ENCODE results near the gene TTC27. TPM values are rescaled to one million over a fixed set of nuclear protein-coding genes. Genes with fewer than 3 reads are reported as not detected.
A peak's percentile ranks its signal among the peaks of the same experiment; 100 is the strongest.
"Not testable (repeated sequence)": the region's sequence is repeated elsewhere in the genome, so short reads cannot be mapped to it uniquely, and the experiment has no call there.

The TTC27 gene
- 68.4 TPM for total RNA-seq (ENCODE audit: insufficient read depth, low replicate concordance)

GRCh38 chr2:32627814-32628579 is at the start of gene TTC27:
Gene TTC27, plus strand, starts transcription at chr2:32628050. Its CDS starts 243 bp downstream, at chr2:32628293.
- peak; percentile 98 for DNase-seq (ENCODE audit: low spot score)

GRCh38 chr2:32591669-32592463 is 36.0 kb upstream of the TTC27 start:
- DNase-seq (ENCODE audit: low spot score) = no peak

GRCh38 chr2:32594573-32594972 is 33.3 kb upstream of the TTC27 start:
- DNase-seq (ENCODE audit: low spot score) = no peak

GRCh38 chr2:32611366-32611765 is 16.5 kb upstream of the TTC27 start:
- no peak for DNase-seq (ENCODE audit: low spot score)

GRCh38 chr2:32611771-32612170 is 16.1 kb upstream of the TTC27 start:
- DNase-seq (ENCODE audit: low spot score) = no peak

- no peak for DNase-seq (ENCODE audit: low spot score)
Observed at GRCh38 chr2:32614084-32614483, 13.8 kb upstream of the TTC27 start.

- no peak for DNase-seq (ENCODE audit: low spot score)
Observed at GRCh38 chr2:32617599-32618189, 10.2 kb upstream of the TTC27 start.

- peak; percentile 37 for DNase-seq (ENCODE audit: low spot score)
Observed at GRCh38 chr2:32622570-32623310, 5.1 kb upstream of the TTC27 start.

GRCh38 chr2:32623311-32623706 is 4.5 kb upstream of the TTC27 start:
- no peak for DNase-seq (ENCODE audit: low spot score)

GRCh38 chr2:32624812-32625211 is 3.0 kb upstream of the TTC27 start:
- no peak for DNase-seq (ENCODE audit: low spot score)

GRCh38 chr2:32626639-32627221 is 1.1 kb upstream of the TTC27 start:
- DNase-seq (ENCODE audit: low spot score) = no peak

GRCh38 chr2:32627441-32627813 is 423 bp upstream of the TTC27 start:
- DNase-seq (ENCODE audit: low spot score) = no peak

- no peak for DNase-seq (ENCODE audit: low spot score)
Observed at GRCh38 chr2:32632089-32632488, 4.2 kb downstream of the TTC27 start.

- no peak for DNase-seq (ENCODE audit: low spot score)
Observed at GRCh38 chr2:32633040-32633439, 5.2 kb downstream of the TTC27 start.

GRCh38 chr2:32638548-32638947 is 10.7 kb downstream of the TTC27 start:
- DNase-seq (ENCODE audit: low spot score) = not testable (repeated sequence)

GRCh38 chr2:32641180-32641579 is 13.3 kb downstream of the TTC27 start:
- no peak for DNase-seq (ENCODE audit: low spot score)

GRCh38 chr2:32647180-32647651 is 19.4 kb downstream of the TTC27 start:
- DNase-seq (ENCODE audit: low spot score) = peak; percentile 56

GRCh38 chr2:32652555-32653209 is 24.8 kb downstream of the TTC27 start:
- DNase-seq (ENCODE audit: low spot score) = peak; percentile 39

GRCh38 chr2:32656069-32656468 is 28.2 kb downstream of the TTC27 start:
- DNase-seq (ENCODE audit: low spot score) = no peak

- DNase-seq (ENCODE audit: low spot score) = peak; percentile 34
Observed at GRCh38 chr2:32663864-32664263, 36.0 kb downstream of the TTC27 start.

GRCh38 chr2:32666704-32667103 is 38.9 kb downstream of the TTC27 start:
- no peak for DNase-seq (ENCODE audit: low spot score)

Data from umbilical cord (tissue), 2 donors.